Common myeloid progenitor, CD34-positive (primary cell): ENCODE measurements around the gene ADAM19.

Source experiments
- CTCF ChIA-PET: fragments of 350-600 bp; sonication (Branson Sonifier 250); formaldehyde crosslinking; loops from one replicate; lab custom pipeline; 2021; ENCODE audit warnings: antibody characterized with exemption; lab: Charles Lee
- POLR2A ChIA-PET: fragments of 350-600 bp; sonication (Branson Sonifier 250); formaldehyde crosslinking; loops from one replicate; lab custom pipeline; 2021; ENCODE audit warnings: antibody characterized with exemption; lab: Charles Lee
- DNase-seq, 3 donors: peaks; one replicate each; pipeline versions ENCODE4 v3.0.0 to v3.0.0-alpha.2; 2013
- H3K27ac ChIP-seq, 2 experiments: 1 replicate in 1 of 2; 2 replicates in 1 of 2; pipeline ENCODE4 v1.7.0; 2013; ENCODE audit warnings: inconsistent platforms in 2 of 2, low read length in 2 of 2, mild to moderate bottlenecking in 2 of 2, low read depth in 1 of 2, moderate library complexity in 1 of 2; ENCODE audit not compliant: severe bottlenecking in 2 of 2, insufficient read depth in 1 of 2, poor library complexity in 1 of 2
- H3K27me3 ChIP-seq, 5 experiments: replicated peaks in 2 of 5; 1 replicate in 3 of 5; 2 replicates in 2 of 5; pipeline versions ENCODE4 v1.6.1 to v1.7.0; 2013; ENCODE audit warnings: low read length in 4 of 5, mild to moderate bottlenecking in 2 of 5, moderate library complexity in 2 of 5, inconsistent platforms in 1 of 5; ENCODE audit not compliant: insufficient read depth in 5 of 5, control insufficient read depth in 4 of 5
- H3K36me3 ChIP-seq, 4 experiments: 1 replicate in 2 of 4; 2 replicates in 2 of 4; pipeline versions ENCODE4 v1.6.1 to v1.7.0; 2013; ENCODE audit warnings: low read length in 3 of 4, control low read depth in 1 of 4, mild to moderate bottlenecking in 1 of 4; ENCODE audit not compliant: control insufficient read depth in 4 of 4, insufficient read depth in 4 of 4
- H3K4me1 ChIP-seq, 4 experiments: 1 replicate in 3 of 4; 2 replicates in 1 of 4; pipeline versions ENCODE4 v1.6.1 to v1.7.1; 2013; ENCODE audit warnings: low read length in 3 of 4, mild to moderate bottlenecking in 3 of 4, control low read depth in 1 of 4, inconsistent platforms in 1 of 4, moderate library complexity in 1 of 4; ENCODE audit not compliant: control insufficient read depth in 4 of 4, insufficient read depth in 4 of 4; ENCODE audit errors: control extremely low read depth in 1 of 4
- H3K4me3 ChIP-seq, 7 experiments: 1 replicate in 4 of 7; 2 replicates in 3 of 7; pipeline versions ENCODE4 v1.5.1 to v1.7.0; 2013; ENCODE audit warnings: mild to moderate bottlenecking in 7 of 7, low read length in 6 of 7, moderate library complexity in 6 of 7, inconsistent platforms in 2 of 7, low read depth in 2 of 7, control low read depth in 1 of 7; ENCODE audit not compliant: insufficient read depth in 4 of 7, control insufficient read depth in 1 of 7; ENCODE audit errors: extremely low read depth in 1 of 7
- H3K9me3 ChIP-seq, 5 experiments: 1 replicate in 4 of 5; 2 replicates in 1 of 5; pipeline versions ENCODE4 v1.6.1 to v1.7.1; 2013; ENCODE audit warnings: low read length in 4 of 5, mild to moderate bottlenecking in 2 of 5, inconsistent platforms in 1 of 5, low read depth in 1 of 5, moderate library complexity in 1 of 5; ENCODE audit not compliant: control insufficient read depth in 4 of 5, insufficient read depth in 2 of 5; ENCODE audit errors: control extremely low read depth in 1 of 5
- WGBS: methylation state at CpG from one replicate; pipeline ENCODE4 v1.1.5; 2013; ENCODE audit not compliant: insufficient coverage; 5-methylcytosine and 5-hydroxymethylcytosine counted together

ADAM19 gene

GRCh38 chr5:157542282-157543000 is 33.1 kb downstream of the ADAM19 start:
- ChIA-PET CTCF (no interaction called here), POLR2A (no interaction called here)
- no peak overlapping the region for H3K27ac ChIP-seq
- no peak overlapping the region for H3K4me3 ChIP-seq
- H3K27me3 ChIP-seq = no peaks in the 10 kb centered on the region
- H3K9me3 ChIP-seq = no peaks in the 10 kb centered on the region
- peaks cover 0 to 15% (median 0%) of the 10 kb centered on the region in 4 experiments for H3K4me1 ChIP-seq
- WGBS = 98% methylated on average over 12 of the region's 14 CpGs
- H3K36me3 ChIP-seq = peaks cover 0 to 2% (median 0%) of the 10 kb centered on the region in 4 experiments
- no peak for DNase-seq

GRCh38 chr5:157541447-157542118 is 34.0 kb downstream of the ADAM19 start:
- POLR2A ChIA-PET = no interaction called here
- H3K36me3 ChIP-seq = peaks cover 0 to 4% (median 0%) of the 10 kb centered on the region in 4 experiments
- CTCF ChIA-PET = interaction anchor here (0.6 to 1.0 kb wide), 2 partner anchors 22 kb away, joined by 3 read pairs; no protein-coding TSS in a partner anchor
- peak overlapping the region in 1 of 2 experiments; percentile 37 for H3K27ac ChIP-seq
- H3K9me3 ChIP-seq = no peaks in the 10 kb centered on the region
- peaks cover 0 to 15% (median 0%) of the 10 kb centered on the region in 4 experiments for H3K4me1 ChIP-seq
- 88% methylated on average over 6 of the region's 6 CpGs for WGBS
- H3K27me3 ChIP-seq = no peaks in the 10 kb centered on the region
- DNase-seq = no peak
- H3K4me3 ChIP-seq = no peak overlapping the region

GRCh38 chr5:157540707-157541446 is 34.7 kb downstream of the ADAM19 start:
- H3K4me1 ChIP-seq = peaks cover 0 to 15% (median 0%) of the 10 kb centered on the region in 4 experiments
- H3K4me3 ChIP-seq = no peak overlapping the region
- CTCF ChIA-PET = interaction anchor here (0.6 to 1.0 kb wide), 2 partner anchors 21 to 22 kb away, joined by 3 read pairs; no protein-coding TSS in a partner anchor

GRCh38 chr5:157540124-157540523 is 35.5 kb downstream of the ADAM19 start:
- CTCF ChIA-PET = no interaction called here
- Histone ChIP-seq H3K9me3 (no peaks in the 10 kb centered on the region), H3K27me3 (no peaks in the 10 kb centered on the region), H3K36me3 (peaks cover 0 to 4% (median 0%) of the 10 kb centered on the region in 4 experiments), H3K4me3 (no peak overlapping the region), H3K27ac (peak overlapping the region in 1 of 2 experiments; percentile 64), H3K4me1 (peaks cover 0 to 15% (median 0%) of the 10 kb centered on the region in 4 experiments)
- DNase-seq = no peak
- no CpG with 5 or more reads among the region's 2 CpGs for WGBS
- POLR2A ChIA-PET = no interaction called here

More at GRCh38 chr5:157540707-157541446, 34.7 kb downstream of the ADAM19 start:
- peak overlapping the region in 1 of 2 experiments; percentile 64 for H3K27ac ChIP-seq
- no peak for DNase-seq
- peaks cover 0 to 4% (median 0%) of the 10 kb centered on the region in 4 experiments for H3K36me3 ChIP-seq
- no peaks in the 10 kb centered on the region for H3K9me3 ChIP-seq
- POLR2A ChIA-PET = no interaction called here
- H3K27me3 ChIP-seq = no peaks in the 10 kb centered on the region
- WGBS = 91% methylated on average over 10 of the region's 11 CpGs

- peaks cover 0 to 15% (median 0%) of the 10 kb centered on the region in 4 experiments for H3K4me1 ChIP-seq
Observed at GRCh38 chr5:157539503-157540022, 36.0 kb downstream of the ADAM19 start.

GRCh38 chr5:157538311-157538710 is 37.3 kb downstream of the ADAM19 start:
- Histone ChIP-seq H3K27me3 (no peaks in the 10 kb centered on the region), H3K4me1 (peaks cover 0 to 15% (median 0%) of the 10 kb centered on the region in 4 experiments), H3K27ac (no peak overlapping the region), H3K4me3 (no peak overlapping the region), H3K9me3 (no peaks in the 10 kb centered on the region), H3K36me3 (peaks cover 0 to 4% (median 0%) of the 10 kb centered on the region in 4 experiments)
- WGBS = 87% methylated on average over 4 of the region's 6 CpGs
- ChIA-PET POLR2A (no interaction called here), CTCF (interaction anchor here (1.0 kb wide), 1 partner anchor 13 kb away, joined by 3 read pairs; no protein-coding TSS in a partner anchor)
- DNase-seq = no peak

More at GRCh38 chr5:157539503-157540022, 36.0 kb downstream of the ADAM19 start:
- CTCF ChIA-PET = no interaction called here
- 97% methylated on average over 3 of the region's 4 CpGs for WGBS
- Histone ChIP-seq H3K27me3 (no peaks in the 10 kb centered on the region), H3K27ac (no peak overlapping the region), H3K4me3 (no peak overlapping the region), H3K9me3 (no peaks in the 10 kb centered on the region), H3K36me3 (peaks cover 0 to 4% (median 0%) of the 10 kb centered on the region in 4 experiments)
- POLR2A ChIA-PET = no interaction called here
- DNase-seq = no peak
